Motor neuron (in vitro differentiated cells): Measurements from ENCODE around the gene KLHL36. TPM values are rescaled to one million over a fixed set of nuclear protein-coding genes. Genes with fewer than 3 reads are reported as not detected.
A peak's percentile ranks its signal among the peaks of the same experiment; 100 is the strongest.

ENCODE experiments used
- ATAC-seq, 8 experiments: fragments of 200-7000 bp; cut with Tn5 transposase; replicated peaks in 6 of 8; 2 replicates each; pipeline ENCODE4 v1.8.0; 2021; ENCODE audit warnings: mild to moderate bottlenecking in 8 of 8, moderate library complexity in 8 of 8
- H3K27ac ChIP-seq, 2 donors: fragments of 250-450 bp; sonication (Bioruptor Pico); 2 replicates each; pipeline ENCODE4 v1.9.0; 2021; ENCODE audit warnings: antibody characterized with exemption in 2 of 2, mild to moderate bottlenecking in 2 of 2, moderate library complexity in 1 of 2
- H3K4me1 ChIP-seq, 2 donors: fragments of 250-450 bp; sonication (Bioruptor Pico); replicated peaks in 1 of 2; 2 replicates each; pipeline ENCODE4 v1.6.1; 2021; ENCODE audit warnings: antibody characterized with exemption in 2 of 2, mild to moderate bottlenecking in 2 of 2, moderate library complexity in 1 of 2
- H3K4me3 ChIP-seq, 5 donors: fragments of 250-450 bp; sonication (Bioruptor Pico); 2 replicates each; pipeline ENCODE4 v1.9.0; 2021; ENCODE audit warnings: antibody characterized with exemption in 5 of 5, mild to moderate bottlenecking in 5 of 5, moderate library complexity in 4 of 5
- WGBS, 10 experiments: fragments of 450-650 bp; shearing (Covaris generic); methylation state at CpG; one replicate each; pipeline ENCODE4 v1.0.0; 2022; 5-methylcytosine and 5-hydroxymethylcytosine counted together
- in situ Hi-C, 9 experiments: fragments of 400-800 bp; cut with MboI; loops; one replicate each; pipeline ENCODE4 v1.15.0; 2021; ENCODE audit warnings: low sequenced_read_pairs in 9 of 9, low pct_unique_long_range_greater_than_20kb in 2 of 9; ENCODE audit not compliant: unreplicated experiment in 9 of 9
- total RNA-seq, 8 experiments: library from RNA; unstranded; fragments of 300-600 nt; gene quantifications; 2 replicates each; pipeline versions ENCODE4 v1.2.3 to v1.2.4, GENCODE V29; 2022

KLHL36 gene
- total RNA-seq, result 10 to 100 TPM; 13.2 to 41.5 (median 22.3) TPM

DNA sequence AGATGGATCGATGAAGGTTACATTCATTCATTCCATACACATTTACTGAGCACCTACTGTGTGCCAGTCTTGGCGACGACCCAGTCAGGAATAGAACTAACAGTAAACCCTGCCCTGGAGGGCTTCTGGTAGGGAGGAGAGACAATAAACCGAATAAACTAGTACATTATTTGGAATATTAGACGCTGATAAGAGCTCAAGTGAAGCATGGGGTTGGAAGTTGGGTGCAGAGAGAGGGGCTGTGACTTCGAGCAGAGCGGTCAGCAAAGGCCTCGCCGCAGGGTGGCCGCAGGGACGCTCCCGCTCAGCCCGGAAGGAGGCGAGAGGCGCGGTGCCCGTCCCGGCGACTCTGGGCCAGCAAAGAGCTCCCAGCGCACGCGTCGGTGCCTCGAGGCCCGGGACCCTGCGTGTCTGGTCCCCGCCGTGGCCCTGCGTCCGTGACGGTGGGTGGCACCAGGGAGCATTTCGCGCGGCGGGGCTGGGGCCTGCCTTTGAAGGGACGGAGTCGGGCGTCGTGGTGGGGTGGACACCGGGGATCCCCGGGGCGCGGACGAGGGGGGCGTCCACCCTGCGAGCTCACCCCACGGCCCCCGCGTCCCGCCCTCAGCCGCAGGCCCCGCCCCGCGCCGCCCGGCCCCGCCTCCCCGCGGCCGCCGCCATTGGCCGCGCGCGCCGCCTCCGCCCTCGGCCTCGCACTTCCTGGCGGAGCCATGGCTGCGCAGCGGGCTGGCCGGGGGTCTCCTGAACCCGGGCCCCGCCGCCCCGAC lies at the start of gene KLHL36:
TSS of gene KLHL36 (plus strand) at position 684 of the 767 bp plus-strand sequence. CDS start 2,357 bp downstream, outside the sequence.
- peak; percentile 79 to 91 (median 86) for ATAC-seq
- Histone ChIP-seq H3K4me1 (peaks cover 18 to 27% of the 10 kb centered on the region in 2 donors), H3K4me3 (peak within 1 kb of the TSS; percentile 67 to 100 (median 94)), H3K27ac (peak within 1 kb of the TSS; percentile 40 to 61)
- 0 to 100% (median 46%) methylated on average over 1 to 8 of the region's 77 CpGs; no CpG with 5 or more reads in 4 of the 10 experiments for WGBS, 10 experiments
- in situ Hi-C loops, result no loop called here

DNA sequence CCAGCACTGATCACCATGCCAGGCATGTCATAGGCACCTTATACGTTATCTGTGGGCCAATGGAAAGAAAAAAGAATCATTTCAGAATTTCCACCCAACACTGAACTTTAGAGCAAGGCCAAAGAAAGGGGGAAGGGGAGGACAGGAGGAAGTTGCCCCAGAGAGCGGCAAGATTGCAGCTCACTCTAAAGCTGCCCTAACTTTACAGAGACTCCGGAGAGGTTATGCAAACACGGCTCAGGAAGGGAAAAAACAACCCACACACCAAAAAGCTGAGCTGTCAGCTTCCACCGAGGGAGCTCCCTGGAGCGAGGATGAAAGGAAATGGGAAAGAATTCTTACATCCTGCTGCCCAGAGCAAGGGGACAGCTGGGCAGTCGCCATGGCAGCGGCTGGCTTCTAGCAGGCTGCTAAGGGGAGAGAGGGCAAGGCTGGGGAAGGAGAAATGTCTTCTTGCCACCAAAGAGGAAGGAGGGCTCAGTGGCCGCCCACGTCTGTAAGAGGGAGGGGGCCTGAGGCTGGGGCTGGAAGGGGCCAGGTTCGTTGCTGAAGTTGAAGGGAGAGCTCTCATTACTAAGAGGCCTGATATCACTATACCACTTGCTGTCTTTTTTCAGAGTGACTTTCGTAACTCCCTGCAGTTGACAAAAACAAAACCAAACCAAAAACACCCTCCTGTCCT lies 48.6 kb upstream of the KLHL36 start:
- peaks cover 73 to 80% of the 10 kb centered on the region in 2 donors for H3K4me1 ChIP-seq
- ATAC-seq, result peak; percentile 2 to 77 (median 44)
- peak overlapping the region; percentile 53 to 59 for H3K27ac ChIP-seq
- in situ Hi-C loops, result loop anchor here in 6 of 9 experiments (25.0 kb wide), 1 partner anchor 87 kb away; the partner anchor contains the start of gene MEAK7 (in 6 of the 6)
- WGBS, 10 experiments, result 0 to 100% (median 8%) methylated on average over 1 to 8 of the region's 12 CpGs
- peak overlapping the region in 1 of 5 donors; percentile 1 for H3K4me3 ChIP-seq

DNA sequence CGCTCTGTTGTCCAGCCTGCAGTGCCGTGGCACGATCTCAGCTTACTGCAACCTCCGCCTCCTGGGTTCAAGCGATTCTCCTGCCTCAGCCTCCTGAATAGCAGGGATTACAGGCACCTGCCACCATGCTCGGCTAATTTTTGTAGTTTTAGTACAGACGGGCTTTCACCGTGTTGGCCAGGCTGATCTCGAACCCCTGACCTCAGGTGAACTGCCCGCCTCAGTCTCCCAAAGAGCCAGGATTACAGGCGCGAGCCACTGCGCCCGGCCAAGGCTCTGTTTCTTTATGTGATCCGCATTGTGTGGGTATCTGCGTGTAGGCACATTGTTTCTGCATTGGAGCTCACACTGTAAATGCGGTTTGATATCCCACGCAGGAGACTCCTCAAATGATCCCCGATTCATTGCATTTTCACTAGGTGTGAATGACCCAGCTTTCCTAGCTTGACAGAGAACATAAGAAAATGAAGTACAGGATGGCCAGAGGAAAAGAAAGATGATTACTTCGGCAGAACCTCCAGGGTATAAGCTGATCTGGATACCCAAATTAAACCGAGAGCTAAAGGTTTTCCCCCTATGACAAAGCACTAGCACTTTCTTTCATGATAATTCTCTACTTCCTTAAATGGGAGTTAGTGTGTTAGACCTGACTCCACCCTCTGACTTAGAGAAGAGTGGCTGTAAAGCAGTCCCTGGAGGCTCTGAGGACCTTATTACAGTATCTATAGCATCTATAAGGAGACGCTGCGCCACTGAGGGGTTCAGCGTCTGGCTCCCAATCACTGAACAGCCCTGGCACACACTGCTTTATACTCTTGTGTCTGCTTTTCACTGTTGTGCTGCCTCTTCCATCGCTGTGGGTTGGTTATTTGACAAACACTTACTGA lies 47.7 kb upstream of the KLHL36 start:
- peak overlapping the region; percentile 0 to 59 for H3K27ac ChIP-seq

DNA sequence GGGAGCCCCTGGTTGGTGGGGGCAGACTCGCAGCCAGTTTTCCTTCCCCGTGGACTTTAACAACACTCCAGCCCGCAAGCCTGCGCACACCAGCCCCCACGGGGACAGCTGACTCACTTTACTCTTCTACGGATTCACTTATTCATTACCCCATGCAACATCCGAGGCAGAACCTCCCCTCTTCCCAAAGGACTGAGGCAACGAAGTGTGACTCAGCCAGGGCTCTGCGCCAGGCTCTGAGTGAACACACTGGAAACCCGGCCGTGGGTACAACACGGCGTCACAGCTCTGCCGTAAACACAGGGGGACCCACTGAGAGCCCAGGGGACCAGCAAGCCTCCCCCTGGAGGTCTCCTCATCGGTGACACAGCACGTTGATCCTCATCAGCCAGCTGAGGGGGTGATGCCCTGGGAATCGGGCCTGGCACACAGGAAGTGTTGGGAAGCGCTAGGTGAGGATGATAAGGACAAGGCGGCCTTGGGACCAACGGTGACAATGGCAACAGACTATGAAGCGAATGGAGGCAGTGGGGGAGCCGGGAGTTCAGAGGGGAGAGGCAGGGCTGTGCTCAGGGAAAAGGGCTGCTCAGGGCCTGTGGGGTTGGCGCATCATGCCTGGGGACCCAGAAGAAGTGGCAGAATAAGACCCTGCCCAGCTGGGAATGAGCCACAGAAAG lies 45.0 kb upstream of the KLHL36 start:
- peak overlapping the region; percentile 74 to 75 for H3K27ac ChIP-seq
- peak; percentile 43 to 91 (median 73) for ATAC-seq
- 3 to 42% (median 21%) methylated on average over 2 to 6 of the region's 23 CpGs; no CpG with 5 or more reads in 6 of the 10 experiments for WGBS, 10 experiments
- in situ Hi-C loops, result loop anchor here in 6 of 9 experiments (25.0 kb wide), 1 partner anchor 91 kb away; the partner anchor contains the start of gene MEAK7 (in 6 of the 6)
- H3K4me3 ChIP-seq, result no peak overlapping the region
- H3K4me1 ChIP-seq, result peaks cover 61 to 64% of the 10 kb centered on the region in 2 donors

More for the DNA sequence above, 47.7 kb upstream of the KLHL36 start:
- in situ Hi-C loops, result loop anchor here in 6 of 9 experiments (25.0 kb wide), 1 partner anchor 88 kb away; the partner anchor contains the start of gene MEAK7 (in 6 of the 6)
- peak in 3 of 8 experiments; percentile 8 to 47 (median 14) for ATAC-seq
- H3K4me3 ChIP-seq, result no peak overlapping the region
- 0 to 96% (median 61%) methylated on average over 1 to 16 of the region's 25 CpGs for WGBS, 10 experiments
- peaks cover 73 to 78% of the 10 kb centered on the region in 2 donors for H3K4me1 ChIP-seq

DNA sequence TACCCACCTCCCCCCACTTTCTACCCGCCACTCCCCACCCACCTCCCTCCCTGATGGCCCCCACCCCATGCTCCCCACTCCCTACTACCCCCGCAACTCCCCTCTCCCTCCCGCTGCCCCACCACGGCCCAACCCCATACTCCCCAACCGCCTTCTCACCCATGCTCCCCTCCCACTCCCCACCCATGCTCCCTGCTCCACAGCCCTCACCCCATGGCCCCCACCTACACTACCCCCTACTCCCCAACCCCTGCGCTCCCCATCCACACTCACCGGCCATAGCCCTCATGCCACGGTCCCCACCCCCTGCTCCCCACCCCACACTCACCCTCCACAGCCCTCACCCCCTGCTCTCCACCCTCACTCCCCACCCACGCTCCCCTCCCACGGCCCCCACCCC lies 44.4 kb upstream of the KLHL36 start:
- H3K4me3 ChIP-seq, result no peak overlapping the region
- WGBS, 10 experiments, result no CpG with 5 or more reads among the region's 10 CpGs
- in situ Hi-C loops, result loop anchor here in 6 of 9 experiments (25.0 kb wide), 1 partner anchor 92 kb away; the partner anchor contains the start of gene MEAK7 (in 6 of the 6)
- peaks cover 56 to 58% of the 10 kb centered on the region in 2 donors for H3K4me1 ChIP-seq
- ATAC-seq, result no peak
- peak overlapping the region; percentile 74 to 75 for H3K27ac ChIP-seq

DNA sequence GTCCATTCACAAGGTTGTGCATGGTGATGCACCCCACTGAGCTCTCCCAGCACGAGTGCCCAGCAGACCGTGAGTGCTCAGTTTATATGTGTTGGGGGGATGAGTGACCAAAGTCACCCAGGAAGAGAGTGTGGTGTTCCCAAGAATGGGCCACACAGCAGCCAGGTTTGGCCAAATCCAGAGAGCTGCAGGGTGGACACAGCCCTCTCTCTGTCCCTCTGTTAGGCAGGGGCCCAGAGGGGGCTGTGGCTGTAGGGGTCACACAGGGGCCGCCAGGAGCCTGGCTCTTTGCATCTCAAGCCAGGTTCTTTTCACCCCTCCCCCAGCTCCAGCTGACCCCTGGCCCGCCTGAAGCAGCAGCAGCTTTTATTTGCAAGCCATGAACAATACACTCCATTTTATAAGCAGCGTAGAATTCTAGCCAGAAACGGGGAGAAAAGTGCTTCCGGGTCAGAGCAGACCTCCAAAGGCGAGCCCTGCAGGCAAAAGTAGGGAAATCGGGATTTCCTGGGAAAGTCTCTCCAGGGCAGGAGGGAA lies 43.8 kb upstream of the KLHL36 start:
- Histone ChIP-seq H3K4me3 (no peak overlapping the region), H3K27ac (peak overlapping the region; percentile 71 to 79), H3K4me1 (peaks cover 52 to 54% of the 10 kb centered on the region in 2 donors)
- peak in 4 of 8 experiments; percentile 4 to 12 (median 10) for ATAC-seq
- WGBS, 10 experiments, result 0 to 6% methylated on average over 3 to 6 of the region's 9 CpGs; no CpG with 5 or more reads in 8 of the 10 experiments
- in situ Hi-C loops, result loop anchor here in 6 of 9 experiments (25.0 kb wide), 1 partner anchor 92 kb away; the partner anchor contains the start of gene MEAK7 (in 6 of the 6)

DNA sequence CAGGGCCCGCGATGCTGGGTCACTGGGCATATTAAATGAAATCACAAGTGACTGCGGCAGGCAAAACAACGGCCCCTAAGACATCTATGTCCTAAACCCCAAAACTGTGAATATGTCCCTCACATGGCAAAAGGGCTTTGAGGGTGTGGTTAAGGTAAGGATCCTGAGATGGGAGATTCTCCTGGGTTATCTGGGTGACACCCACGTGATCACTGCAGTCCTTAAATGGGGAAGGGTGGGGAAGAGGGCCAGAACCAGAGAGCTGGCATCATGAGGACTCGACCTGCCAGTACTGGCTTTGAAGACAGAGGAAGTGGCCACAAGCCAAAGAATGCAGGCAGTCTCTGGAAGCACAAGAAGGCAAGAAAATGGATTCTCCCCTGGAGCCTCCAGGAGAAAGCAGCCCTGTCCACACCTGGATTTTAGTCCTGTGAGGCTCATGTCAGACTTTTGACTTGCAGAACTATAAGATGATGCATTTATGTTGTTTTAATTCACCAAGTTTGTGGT lies 42.9 kb upstream of the KLHL36 start:
- in situ Hi-C loops, result loop anchor here in 6 of 9 experiments (25.0 kb wide), 1 partner anchor 93 kb away; the partner anchor contains the start of gene MEAK7 (in 6 of the 6)
- WGBS, 10 experiments, result 40 to 100% (median 85%) methylated on average over 1 to 3 of the region's 6 CpGs; no CpG with 5 or more reads in 4 of the 10 experiments

DNA sequence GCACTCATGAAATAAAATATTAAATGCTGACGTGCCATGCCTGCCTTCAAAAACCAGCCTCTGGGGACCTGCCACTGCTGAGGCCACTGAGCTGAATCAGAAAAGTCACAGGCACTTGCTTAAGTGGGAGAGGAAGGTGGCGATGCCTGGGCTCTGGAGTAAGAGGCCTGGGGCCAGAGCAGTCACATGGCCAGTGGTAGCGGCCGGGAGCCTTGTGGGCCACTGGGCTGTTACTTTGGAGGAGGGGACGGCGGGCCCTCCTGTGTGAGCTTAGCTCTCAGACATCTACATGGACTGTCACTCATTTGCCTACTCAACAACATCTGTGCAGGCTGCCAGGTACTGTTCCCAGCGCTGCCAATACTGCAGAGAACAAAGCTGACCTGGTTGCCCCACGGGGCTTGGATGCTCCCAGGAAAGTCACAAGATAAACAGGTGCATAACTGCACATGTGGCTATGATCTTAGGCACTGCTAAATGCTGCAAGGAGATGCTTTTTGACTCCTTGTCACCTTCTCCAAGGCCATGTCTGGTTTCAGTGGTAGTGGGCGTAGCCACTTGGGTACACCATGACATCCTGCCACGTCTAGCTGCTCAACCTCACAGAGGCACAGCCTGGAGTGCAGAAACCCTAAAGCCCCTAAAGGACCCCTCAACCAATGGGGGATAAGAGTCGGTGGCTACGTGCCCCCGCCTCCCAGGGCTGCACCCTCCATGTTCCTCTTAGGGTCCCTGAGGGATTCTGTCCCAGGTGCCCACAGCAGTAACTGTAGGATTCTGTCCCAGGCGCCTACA lies 42.0 kb upstream of the KLHL36 start:
- Histone ChIP-seq H3K4me1 (peaks cover 35 to 40% of the 10 kb centered on the region in 2 donors), H3K27ac (peak overlapping the region in 1 of 2 donors; percentile 20), H3K4me3 (no peak overlapping the region)
- WGBS, 10 experiments, result 80 to 100% (median 86%) methylated on average over 1 to 5 of the region's 14 CpGs; no CpG with 5 or more reads in 3 of the 10 experiments
- no peak for ATAC-seq
- in situ Hi-C loops, result loop anchor here in 6 of 9 experiments (25.0 kb wide), 1 partner anchor 94 kb away; the partner anchor contains the start of gene MEAK7 (in 6 of the 6)

More for the DNA sequence above, 42.9 kb upstream of the KLHL36 start:
- Histone ChIP-seq H3K4me3 (no peak overlapping the region), H3K4me1 (peaks cover 43 to 47% of the 10 kb centered on the region in 2 donors), H3K27ac (peak overlapping the region; percentile 71 to 79)
- ATAC-seq, result no peak

DNA sequence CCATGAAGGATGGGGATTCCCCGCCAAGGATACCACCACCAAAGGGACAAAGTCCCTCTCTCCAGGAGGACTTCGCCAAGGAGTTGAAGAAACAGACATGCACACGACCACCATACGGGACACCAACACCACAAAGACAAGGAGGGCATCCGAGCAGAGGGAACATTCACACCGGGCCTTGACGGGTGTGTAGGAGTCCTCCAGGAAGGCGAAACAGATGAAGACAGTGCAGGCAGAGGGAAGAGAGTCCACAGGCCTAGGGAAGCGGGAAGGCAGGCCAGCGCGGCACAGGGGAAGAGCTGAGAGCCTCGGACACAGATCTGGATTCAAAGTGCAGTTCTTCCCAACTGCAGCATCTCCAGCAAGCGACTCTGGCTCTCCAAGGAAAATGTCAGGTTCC lies 41.2 kb upstream of the KLHL36 start:
- in situ Hi-C loops, result loop anchor here in 6 of 9 experiments (25.0 kb wide), 1 partner anchor 95 kb away; the partner anchor contains the start of gene MEAK7 (in 6 of the 6)
- 86 to 100% (median 100%) methylated on average over 1 to 2 of the region's 13 CpGs; no CpG with 5 or more reads in 4 of the 10 experiments for WGBS, 10 experiments
- Histone ChIP-seq H3K4me1 (peaks cover 33 to 37% of the 10 kb centered on the region in 2 donors), H3K27ac (no peak overlapping the region), H3K4me3 (no peak overlapping the region)
- no peak for ATAC-seq

DNA sequence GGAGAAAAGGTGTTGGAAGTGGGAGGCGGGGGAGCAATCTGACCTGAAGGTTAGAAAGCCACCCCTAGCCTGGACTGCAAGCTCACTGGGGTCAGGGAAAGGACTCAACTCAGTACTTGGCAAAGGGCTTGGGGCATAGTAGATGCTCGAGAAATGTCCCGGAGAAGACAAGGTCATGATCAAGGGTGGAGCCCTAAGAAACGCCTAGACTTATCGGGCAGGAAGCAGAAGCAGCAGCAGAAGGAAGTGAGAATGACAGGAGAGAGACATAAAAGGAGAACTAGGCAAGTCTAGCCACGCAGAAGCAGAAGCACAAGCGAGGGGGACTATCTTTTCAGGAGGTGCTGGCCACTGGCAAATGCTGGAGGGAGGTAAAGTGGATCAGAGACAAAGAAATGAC lies 40.6 kb upstream of the KLHL36 start:
- H3K4me3 ChIP-seq, result no peak overlapping the region
- peaks cover 32 to 34% of the 10 kb centered on the region in 2 donors for H3K4me1 ChIP-seq
- in situ Hi-C loops, result loop anchor here in 6 of 9 experiments (25.0 kb wide), 1 partner anchor 95 kb away; the partner anchor contains the start of gene MEAK7 (in 6 of the 6)
- H3K27ac ChIP-seq, result no peak overlapping the region
- WGBS, 10 experiments, result 81 to 100% (median 95%) methylated on average over 3 to 7 of the region's 7 CpGs; no CpG with 5 or more reads in 1 of the 10 experiments
- no peak for ATAC-seq
